ENCODE results near the gene TSR3. TPM values are rescaled to one million over a fixed set of nuclear protein-coding genes. Genes with fewer than 3 reads are reported as not detected.

Gene TSR3
- total RNA-seq, 1 donor from 2014 or later: 123 TPM

DNA sequence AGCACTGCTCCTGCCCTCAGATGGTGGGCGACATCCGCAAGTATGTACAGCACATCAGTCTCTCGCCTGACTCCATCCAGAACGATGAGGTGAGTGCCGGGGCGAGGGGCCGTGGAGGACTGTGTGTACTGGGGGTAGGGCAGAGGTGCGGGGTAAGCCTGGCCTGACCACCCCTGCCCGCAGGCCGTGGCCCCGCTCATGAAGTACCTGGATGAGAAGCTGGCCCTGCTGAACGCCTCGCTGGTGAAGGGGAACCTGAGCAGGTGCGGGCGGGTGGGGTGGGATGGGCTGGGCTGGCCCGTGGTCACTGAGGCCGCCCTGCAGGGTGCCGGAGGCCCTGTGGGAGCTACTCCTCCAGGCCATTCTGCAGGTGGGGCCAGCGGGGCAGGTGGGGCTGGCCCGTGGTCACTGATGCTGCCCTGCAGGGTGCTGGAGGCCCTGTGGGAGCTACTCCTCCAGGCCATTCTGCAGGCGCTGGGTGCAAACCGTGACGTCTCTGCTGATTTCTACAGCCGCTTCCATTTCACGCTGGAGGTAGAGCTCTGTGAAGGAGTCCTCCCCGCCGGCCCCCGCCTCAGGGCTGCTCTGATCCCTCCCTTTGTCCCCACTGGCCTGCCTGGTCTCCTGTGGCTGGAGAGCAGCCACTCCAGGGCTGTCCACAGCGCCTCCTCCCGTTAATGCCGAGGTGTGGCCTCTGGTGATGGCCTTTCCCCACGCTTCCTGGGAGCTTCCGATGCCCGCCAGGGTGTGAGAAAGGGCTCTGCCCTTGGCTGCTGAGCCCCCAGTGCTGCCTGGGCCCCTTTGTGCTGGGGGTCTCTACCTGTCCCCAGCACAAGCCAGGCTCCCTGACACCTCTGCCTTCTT, 5.0 kb downstream of the TSR3 start:
- no peak overlapping the region for H3K4me3 ChIP-seq (ENCODE audit: low read depth, low read length)
- TF ChIP-seq, protein P1, sequence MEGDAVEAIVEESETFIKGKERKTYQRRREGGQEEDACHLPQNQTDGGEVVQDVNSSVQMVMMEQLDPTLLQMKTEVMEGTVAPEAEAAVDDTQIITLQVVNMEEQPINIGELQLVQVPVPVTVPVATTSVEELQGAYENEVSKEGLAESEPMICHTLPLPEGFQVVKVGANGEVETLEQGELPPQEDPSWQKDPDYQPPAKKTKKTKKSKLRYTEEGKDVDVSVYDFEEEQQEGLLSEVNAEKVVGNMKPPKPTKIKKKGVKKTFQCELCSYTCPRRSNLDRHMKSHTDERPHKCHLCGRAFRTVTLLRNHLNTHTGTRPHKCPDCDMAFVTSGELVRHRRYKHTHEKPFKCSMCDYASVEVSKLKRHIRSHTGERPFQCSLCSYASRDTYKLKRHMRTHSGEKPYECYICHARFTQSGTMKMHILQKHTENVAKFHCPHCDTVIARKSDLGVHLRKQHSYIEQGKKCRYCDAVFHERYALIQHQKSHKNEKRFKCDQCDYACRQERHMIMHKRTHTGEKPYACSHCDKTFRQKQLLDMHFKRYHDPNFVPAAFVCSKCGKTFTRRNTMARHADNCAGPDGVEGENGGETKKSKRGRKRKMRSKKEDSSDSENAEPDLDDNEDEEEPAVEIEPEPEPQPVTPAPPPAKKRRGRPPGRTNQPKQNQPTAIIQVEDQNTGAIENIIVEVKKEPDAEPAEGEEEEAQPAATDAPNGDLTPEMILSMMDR (conservative IDR thresholded peaks at IDR 0.05; ENCODE audit: low read depth, low read length): peak; percentile 23
- DNase-seq (ENCODE audit: low read depth): no peak

DNA sequence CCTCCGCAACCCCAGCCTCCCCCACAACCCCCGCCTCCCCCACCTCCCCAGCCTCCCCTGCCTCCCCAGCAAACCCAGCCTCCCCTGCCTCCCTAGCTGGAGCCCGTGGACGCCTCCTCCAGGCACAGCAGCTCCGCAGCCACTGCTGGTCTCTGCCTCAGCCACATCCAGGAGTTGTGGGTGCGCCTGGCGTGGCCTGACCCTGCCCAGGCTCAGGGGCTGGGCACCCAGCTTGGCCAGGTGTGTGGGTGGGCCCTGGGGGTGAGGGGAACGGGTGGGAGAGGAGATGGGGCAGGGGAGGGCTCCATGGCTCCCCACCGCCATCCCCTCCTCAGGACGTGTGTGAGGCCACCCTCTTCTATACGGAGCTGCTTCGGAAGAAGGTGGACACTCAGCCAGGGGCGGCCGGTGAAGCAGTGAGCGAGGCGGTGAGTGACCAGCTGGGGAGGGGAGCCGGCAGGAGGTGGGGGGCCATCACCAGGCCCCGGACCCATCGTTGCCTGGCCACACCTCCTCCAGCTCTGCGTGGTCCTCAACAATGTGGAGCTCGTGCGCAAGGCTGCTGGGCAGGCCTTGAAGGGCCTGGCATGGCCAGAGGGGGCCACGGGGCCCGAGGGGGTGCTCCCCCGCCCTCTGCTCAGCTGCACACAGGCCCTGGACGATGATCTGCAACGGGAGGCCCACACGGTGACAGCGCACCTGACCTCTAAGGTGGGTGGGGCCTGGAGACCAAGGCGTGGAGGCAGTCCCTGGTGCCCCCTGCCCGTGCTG, 5.8 kb downstream of the TSR3 start:
- TF ChIP-seq, protein P1 (conservative IDR thresholded peaks at IDR 0.05; ENCODE audit: low read depth, low read length): no peak
- DNase-seq (ENCODE audit: low read depth): no peak
- no peak overlapping the region for H3K4me3 ChIP-seq (ENCODE audit: low read depth, low read length)

DNA sequence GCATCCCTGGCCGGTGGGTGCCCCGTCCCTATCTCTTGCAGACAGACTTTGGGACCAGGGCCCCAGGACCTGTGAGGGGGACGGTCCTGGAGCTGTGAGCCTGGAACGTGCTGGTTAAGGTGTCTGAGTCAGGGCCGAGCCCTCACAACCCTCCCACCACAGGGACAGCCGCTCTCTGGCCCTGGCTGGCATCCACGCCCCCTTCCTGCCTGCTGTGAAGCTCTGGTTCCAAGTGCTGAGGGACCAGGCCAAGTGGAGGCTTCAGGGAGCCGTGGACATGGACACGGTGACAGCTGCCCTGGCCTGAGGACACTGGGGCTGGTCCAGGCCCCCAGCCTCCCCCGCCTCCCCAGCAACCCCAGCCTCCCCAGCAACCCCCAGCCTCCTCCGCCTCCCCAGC, 6.6 kb downstream of the TSR3 start:
- TF ChIP-seq, protein P1 (conservative IDR thresholded peaks at IDR 0.05; ENCODE audit: low read depth, low read length): no peak
- DNase-seq (ENCODE audit: low read depth): no peak
- H3K4me3 ChIP-seq (ENCODE audit: low read depth, low read length): no peak overlapping the region

DNA sequence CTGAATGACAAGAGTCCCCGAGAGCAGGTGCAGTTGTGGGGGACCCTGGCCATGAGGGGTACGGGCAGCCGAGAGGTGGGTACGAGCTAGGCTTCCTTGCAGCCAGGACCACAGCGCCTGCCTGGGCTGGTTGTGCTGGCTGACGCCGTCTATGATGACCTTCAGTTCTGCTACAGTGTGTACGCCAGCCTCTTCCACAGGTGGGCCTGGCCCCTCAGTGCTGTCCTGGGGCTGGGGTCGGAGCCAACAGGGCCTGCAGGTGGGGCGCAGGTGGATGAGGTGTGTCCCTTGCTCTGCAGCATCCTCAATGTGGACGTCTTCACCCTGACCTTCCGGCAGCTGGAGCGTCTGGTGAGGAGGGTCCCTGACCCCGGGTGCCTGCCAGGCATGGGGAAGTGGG, 7.2 kb downstream of the TSR3 start:
- DNase-seq (ENCODE audit: low read depth): no peak
- TF ChIP-seq, protein P1 (conservative IDR thresholded peaks at IDR 0.05; ENCODE audit: low read depth, low read length): no peak
- no peak overlapping the region for H3K4me3 ChIP-seq (ENCODE audit: low read depth, low read length)

DNA sequence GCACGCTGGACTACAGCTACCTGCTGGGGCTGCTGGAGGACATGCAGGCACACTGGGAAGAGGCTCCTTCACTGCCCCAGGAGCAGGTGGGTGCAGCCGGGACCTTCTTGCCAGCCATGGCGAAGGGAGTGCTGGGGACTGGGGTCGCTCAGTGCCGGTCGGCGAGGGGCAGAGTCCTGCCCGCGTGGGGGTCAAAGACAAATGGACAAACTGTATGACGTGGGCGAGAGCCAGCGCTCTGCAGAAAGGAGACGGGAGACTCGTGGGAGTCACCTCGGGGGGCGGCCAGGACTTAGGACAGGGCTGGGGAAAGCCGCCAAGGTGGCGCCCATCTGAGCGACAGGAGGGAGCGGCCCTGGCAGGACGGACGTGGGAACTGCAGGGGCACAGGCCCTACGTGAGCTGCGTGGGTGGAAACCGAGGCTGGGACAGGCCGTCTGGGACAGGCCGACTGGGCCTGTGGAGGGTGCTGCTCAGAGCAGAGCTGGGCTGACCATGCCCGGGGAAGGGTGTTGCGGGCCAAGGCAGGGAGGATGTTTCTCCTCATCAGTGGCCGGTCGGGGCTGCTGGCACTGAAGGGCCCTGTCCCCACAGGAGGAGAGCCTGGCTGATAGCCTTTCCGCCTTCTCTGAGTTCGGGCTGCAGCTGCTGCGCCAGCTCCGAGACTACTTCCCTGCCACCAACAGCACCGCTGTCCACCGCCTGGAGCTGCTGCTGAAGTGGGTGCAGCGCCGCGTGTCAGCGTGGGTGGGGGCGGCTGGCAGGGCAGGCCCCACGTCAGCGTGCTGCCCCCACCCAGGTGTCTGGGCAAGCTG, 8.0 kb downstream of the TSR3 start:
- DNase-seq (ENCODE audit: low read depth): no peak
- peak overlapping the region; percentile 61 for H3K4me3 ChIP-seq (ENCODE audit: low read depth, low read length)
- TF ChIP-seq, protein P1 (conservative IDR thresholded peaks at IDR 0.05; ENCODE audit: low read depth, low read length): no peak

DNA sequence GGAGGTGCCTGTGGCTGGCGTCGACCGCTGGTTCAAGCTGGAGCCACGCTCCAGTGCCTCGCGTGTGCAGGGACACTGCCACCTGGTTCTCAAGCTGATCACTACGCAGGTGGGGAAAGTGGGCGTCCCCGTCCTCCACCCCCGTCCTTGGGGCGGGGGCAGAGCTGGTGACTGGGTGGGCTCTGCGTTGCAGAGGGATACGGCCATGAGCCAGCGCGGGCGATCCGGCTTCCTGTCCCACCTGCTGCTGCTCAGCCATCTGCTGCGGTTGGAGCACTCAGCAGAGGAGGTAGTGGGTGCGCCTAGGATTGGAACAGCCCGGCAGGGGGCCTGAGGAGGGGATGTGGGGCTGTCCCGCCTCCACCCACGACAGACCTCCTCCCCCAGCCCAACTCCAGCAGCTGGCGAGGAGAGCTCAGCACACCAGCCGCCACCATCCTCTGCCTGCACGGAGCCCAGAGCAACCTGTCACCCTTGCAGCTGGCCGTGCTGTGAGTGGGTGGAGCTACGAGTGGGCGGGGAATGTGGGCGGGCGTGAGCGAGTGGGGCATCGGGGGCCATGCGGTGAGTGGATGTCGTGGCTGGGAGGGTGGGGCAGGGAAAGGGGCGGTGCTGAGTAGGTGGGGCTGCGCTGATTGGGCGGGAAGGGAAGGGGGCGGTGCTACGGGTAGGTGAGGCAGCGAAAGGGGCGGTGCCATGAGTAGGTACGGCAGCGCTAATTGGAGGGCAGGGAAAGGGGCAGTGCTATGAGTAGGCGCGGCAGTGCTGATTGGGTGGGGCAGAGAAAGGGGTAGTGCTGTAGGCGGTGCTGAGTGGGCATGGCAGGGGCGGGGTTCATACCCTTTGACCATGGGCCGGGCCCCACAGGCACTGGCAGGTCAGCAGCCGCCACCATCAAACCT, 8.9 kb downstream of the TSR3 start:
- TF ChIP-seq, protein P1 (conservative IDR thresholded peaks at IDR 0.05; ENCODE audit: low read depth, low read length): no peak
- peak; percentile 78 for DNase-seq (ENCODE audit: low read depth)
- peak overlapping the region; percentile 61 for H3K4me3 ChIP-seq (ENCODE audit: low read depth, low read length)

Measured in epithelial cell of proximal tubule (primary cell).